GM12878 (cell line): Measurements from ENCODE around the gene UGT1A7. TPM values are rescaled to one million over a fixed set of nuclear protein-coding genes. Genes with fewer than 3 reads are reported as not detected.

Source experiments
- ATAC-seq: fragments of 200-7000 bp; cut with Tn5 transposase; 3 replicates; pipeline ENCODE4 v1.9.1; 2020; ENCODE audit warnings: mild to moderate bottlenecking, moderate library complexity
- BruUV-seq: library from RNA; stranded (reverse); fragments of 400-500 nt; replicated peaks from 2 replicates; lab custom pipeline; 2021; lab: Mats Ljungman, UMichigan
- CTCF ChIA-PET: fragments of 300-600 bp; sonication (Branson Sonifier 250); formaldehyde crosslinking; extraction: SDS; loops from one replicate; lab custom pipeline; 2021; ENCODE audit warnings: inconsistent platforms; lab: Yijun Ruan, JAX
- POLR2A ChIA-PET: fragments of 350-600 bp; formaldehyde crosslinking; extraction: SDS; loops from one replicate; lab custom pipeline; 2021; ENCODE audit warnings: inconsistent platforms; lab: Charles Lee
- RAD21 ChIA-PET: fragments of 300-600 bp; sonication (Branson Sonifier 250); formaldehyde crosslinking; loops from one replicate; lab custom pipeline; 2023; ENCODE audit warnings: antibody characterized with exemption; ENCODE audit not compliant: unreplicated experiment; lab: Charles Lee
- SMC1A ChIA-PET: fragments of 300-600 bp; sonication (Branson Sonifier 250); formaldehyde crosslinking; loops from one replicate; lab custom pipeline; 2023; ENCODE audit not compliant: unreplicated experiment, uncharacterized antibody; lab: Charles Lee
- DNase-seq: peaks from one replicate; pipeline ENCODE4 v3.0.0-alpha.2; 2011; ENCODE audit warnings: low read depth, low spot score
- FAIRE-seq: peaks from 3 replicates; lab custom pipeline; 2011; peaks lifted over from hg19 to GRCh38; lab: Jason Lieb, UNC
- H2AFZ ChIP-seq: 2 replicates; pipeline ENCODE4 v1.6.0; 2011; ENCODE audit warnings: low read depth, low read length, control low read depth; ENCODE audit not compliant: control insufficient read depth
- H3K27ac ChIP-seq: 2 replicates; pipeline ENCODE4 v1.5.1; 2011; ENCODE audit warnings: control low read depth; ENCODE audit not compliant: control insufficient read depth, insufficient read depth
- H3K27me3 ChIP-seq, 2 experiments: replicated peaks in 1 of 2; 2 replicates each; pipeline versions ENCODE4 v1.6.0 to v1.6.1; 2011; ENCODE audit warnings: low read length in 1 of 2; ENCODE audit not compliant: control insufficient read depth in 2 of 2, insufficient read depth in 2 of 2
- H3K36me3 ChIP-seq, 2 experiments: 2 replicates each; pipeline ENCODE4 v1.5.1; 2011; ENCODE audit warnings: low read length in 1 of 2; ENCODE audit not compliant: control insufficient read depth in 2 of 2, insufficient read depth in 2 of 2
- H3K4me1 ChIP-seq: 2 replicates; pipeline ENCODE4 v1.6.1; 2011; ENCODE audit warnings: mild to moderate bottlenecking, low read length, moderate library complexity, mixed read lengths; ENCODE audit not compliant: control insufficient read depth, insufficient read depth
- H3K4me2 ChIP-seq: 2 replicates; pipeline ENCODE4 v1.6.0; 2011; ENCODE audit warnings: control low read depth; ENCODE audit not compliant: control insufficient read depth, insufficient read depth
- H3K4me3 ChIP-seq: fragments of 200-600 bp; sonication (generic); 2 replicates; pipeline ENCODE4 v1.5.1; 2016
- H3K79me2 ChIP-seq: 2 replicates; pipeline ENCODE4 v1.6.0; 2011; ENCODE audit warnings: low read length; ENCODE audit not compliant: control insufficient read depth, insufficient read depth
- H3K9ac ChIP-seq: 2 replicates; pipeline ENCODE4 v1.8.0; 2011; ENCODE audit warnings: low read length, control low read depth, mixed read lengths; ENCODE audit not compliant: control insufficient read depth, insufficient read depth
- H3K9me3 ChIP-seq: replicated peaks from 3 replicates; pipeline ENCODE4 v1.5.1; 2011; ENCODE audit warnings: mild to moderate bottlenecking, low read length; ENCODE audit not compliant: control insufficient read depth, insufficient read depth
- H4K20me1 ChIP-seq: 2 replicates; pipeline ENCODE4 v1.6.0; 2011; ENCODE audit not compliant: control insufficient read depth, insufficient read depth
- BACH1 ChIP-seq: fragments of 450-650 bp; IDR thresholded peaks from 2 replicates; pipeline ENCODE4 v1.6.1; 2017; ENCODE audit warnings: mild to moderate bottlenecking, borderline replicate concordance
- BHLHE40 ChIP-seq, 2 experiments: fragments of 450-650 bp in 1 of 2; IDR thresholded peaks; 2 replicates each; pipeline ENCODE4 v1.6.1; 2011 to 2017; ENCODE audit warnings: low read depth in 2 of 2, borderline replicate concordance in 1 of 2, improper control_type of control experiment in 1 of 2, low read length in 1 of 2, mild to moderate bottlenecking in 1 of 2
- BMI1 ChIP-seq: fragments of 450-650 bp; IDR thresholded peaks from 2 replicates; pipeline ENCODE4 v1.6.1; 2016; ENCODE audit warnings: mild to moderate bottlenecking, moderate library complexity, borderline replicate concordance
- DPF2 ChIP-seq: fragments of 450-650 bp; IDR thresholded peaks from 2 replicates; pipeline ENCODE4 v1.6.1; 2017; ENCODE audit warnings: mild to moderate bottlenecking
- EED ChIP-seq: sonication (generic); IDR thresholded peaks from 2 replicates; pipeline ENCODE4 v1.6.1; 2016; ENCODE audit warnings: antibody characterized with exemption, low read depth
- EP300 ChIP-seq, 2 experiments: fragments of 150-350 bp in 1 of 2; IDR thresholded peaks; 2 replicates each; pipeline ENCODE4 v1.6.1; 2011 to 2012; ENCODE audit warnings: low read depth in 2 of 2, low read length in 2 of 2, borderline replicate concordance in 1 of 2, improper control_type of control experiment in 1 of 2, inconsistent platforms in 1 of 2; ENCODE audit not compliant: control insufficient read depth in 1 of 2
- IKZF2 ChIP-seq, 2 experiments: fragments of 450-650 bp; IDR thresholded peaks; 2 replicates each; pipeline ENCODE4 v1.6.1; 2017; ENCODE audit warnings: mild to moderate bottlenecking in 2 of 2, moderate library complexity in 2 of 2
- JUND ChIP-seq: IDR thresholded peaks from 2 replicates; pipeline ENCODE4 v1.6.1; 2012; ENCODE audit warnings: low read depth, mild to moderate bottlenecking, low read length, improper control_type of control experiment, moderate library complexity
- KAT2A ChIP-seq: conservative IDR thresholded peaks from 2 replicates; pipeline ENCODE4 v1.6.1; 2011; ENCODE audit warnings: low read depth, low read length; ENCODE audit not compliant: control insufficient read depth
- MYB ChIP-seq: fragments of 150-350 bp; IDR thresholded peaks from 2 replicates; pipeline ENCODE4 v1.6.1; 2014; ENCODE audit warnings: mild to moderate bottlenecking, low read depth, low read length, borderline replicate concordance
- POLR2A ChIP-seq: IDR thresholded peaks from 2 replicates; pipeline ENCODE4 v1.6.1; 2011; ENCODE audit warnings: low read depth, mild to moderate bottlenecking, low read length
- POLR2AphosphoS5 ChIP-seq: IDR thresholded peaks from 2 replicates; pipeline ENCODE4 v1.6.1; 2011; ENCODE audit warnings: mild to moderate bottlenecking, low read length, inconsistent platforms
- TCF7 ChIP-seq: IDR thresholded peaks from 2 replicates; pipeline ENCODE4 v1.6.1; 2014; ENCODE audit warnings: antibody characterized with exemption, borderline replicate concordance
- ZBED1 ChIP-seq: IDR thresholded peaks from 2 replicates; pipeline ENCODE4 v1.6.1; 2016; ENCODE audit warnings: borderline replicate concordance
- ZNF217 ChIP-seq: fragments of 450-650 bp; IDR thresholded peaks from 2 replicates; pipeline ENCODE4 v1.6.1; 2017; ENCODE audit warnings: antibody characterized with exemption, mild to moderate bottlenecking
- ZSCAN29 ChIP-seq: fragments of 450-650 bp; IDR thresholded peaks from 2 replicates; pipeline ENCODE4 v1.6.1; 2017; ENCODE audit warnings: mild to moderate bottlenecking, moderate library complexity
- WGBS: methylation state at CpG from one replicate; pipeline ENCODE4 v1.1.6; 2016; ENCODE audit warnings: low lambda C conversion rate; ENCODE audit not compliant: insufficient replicate concordance, insufficient coverage; ENCODE audit errors: missing lambda C conversion rate; 5-methylcytosine and 5-hydroxymethylcytosine counted together
- in situ Hi-C: fragments of 300-500 bp; cut with MboI; formaldehyde crosslinking; loops from 9 replicates; pipeline ENCODE4 v1.14.3; 2018; ENCODE audit warnings: mixed read lengths
- intact Hi-C: fragments of 100-400 bp; cut with micrococcal nuclease; formaldehyde crosslinking; loops from one replicate; pipeline ENCODE4 v1.14.2; 2022; ENCODE audit not compliant: unreplicated experiment
- polyA plus RNA-seq, 11 experiments: library from polyadenylated mRNA; depleted of rRNA in 4 of 11; unstranded in 6 of 11; stranded (reverse) in 5 of 11; fragments of >200 nt; fragmentation: Nextera tagmentation in 4 of 11; fragmentation: Illumina TruSeq in 1 of 11; extraction: Ambion mirVana in 4 of 11; extraction: Trizol in 1 of 11; gene quantifications; 1 replicate in 1 of 11; 2 replicates in 10 of 11; pipeline versions ENCODE4 v1.2.1 to v1.2.3, GENCODE V29; 2011 to 2016; ENCODE audit warnings: inconsistent platforms in 2 of 11, missing spikeins in 2 of 11, low read depth in 1 of 11
- total RNA-seq, 4 experiments: library from RNA; depleted of rRNA in 3 of 4; stranded (reverse); fragments of >200 nt in 3 of 4; fragmentation: Illumina TruSeq in 1 of 4; extraction: Trizol in 1 of 4; gene quantifications; 2 replicates each; pipeline versions ENCODE4 v1.2.1 to v1.2.3, GENCODE V29; 2013 to 2021
- TF ChIP-seq, protein P1 (sequence below): fragments of 450-650 bp; IDR thresholded peaks from 2 replicates; pipeline ENCODE4 v1.6.1; 2014; ENCODE audit warnings: mild to moderate bottlenecking
- TF ChIP-seq, protein P2 (sequence below): fragments of 450-650 bp; IDR thresholded peaks from 2 replicates; pipeline ENCODE4 v1.6.1; 2016; ENCODE audit warnings: mild to moderate bottlenecking
- TF ChIP-seq, protein P3 (sequence below): fragments of 450-650 bp; IDR thresholded peaks from 2 replicates; pipeline ENCODE4 v1.6.1; 2016; ENCODE audit warnings: mild to moderate bottlenecking, moderate library complexity, borderline replicate concordance

The UGT1A7 gene
- total and polyA plus RNA-seq, 10 of the 15 experiments (the other 5 are each of a cell fraction or from before 2014, with no cell fraction given) = not detected

DNA sequence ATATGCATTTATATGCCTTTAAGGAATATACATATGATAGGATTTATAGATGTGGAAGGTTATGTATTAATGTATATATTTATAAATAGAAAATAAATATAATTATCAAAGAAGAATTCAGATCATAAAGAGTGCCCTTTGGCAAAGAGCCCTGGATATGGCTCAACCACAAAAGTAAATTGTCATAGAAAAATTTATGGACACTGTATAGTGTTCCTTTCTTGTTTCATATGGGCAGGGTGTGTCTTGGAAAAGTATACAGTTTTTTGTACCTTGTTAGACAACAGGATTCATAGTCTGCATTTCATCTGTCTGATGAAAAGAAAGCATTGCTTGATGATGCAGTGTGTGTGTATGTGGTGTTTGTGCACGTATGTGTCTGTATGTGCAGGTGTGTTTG lies 2.9 kb downstream of the UGT1A7 start:
- no TSS peak for BruUV-seq
- H3K4me2 ChIP-seq = no peak overlapping the region
- no peak for TF ChIP-seq ZBED1
- TF ChIP-seq BHLHE40 (IDR thresholded peaks at IDR 0.05; ENCODE audit: borderline replicate concordance in 1 of 2, low read depth in 2 of 2, low read length in 1 of 2) = no peak
- no peak for TF ChIP-seq EED
- no peak for TF ChIP-seq IKZF2 (IDR thresholded peaks at IDR 0.05)
- TF ChIP-seq TCF7 = no peak
- TF ChIP-seq, protein P1, sequence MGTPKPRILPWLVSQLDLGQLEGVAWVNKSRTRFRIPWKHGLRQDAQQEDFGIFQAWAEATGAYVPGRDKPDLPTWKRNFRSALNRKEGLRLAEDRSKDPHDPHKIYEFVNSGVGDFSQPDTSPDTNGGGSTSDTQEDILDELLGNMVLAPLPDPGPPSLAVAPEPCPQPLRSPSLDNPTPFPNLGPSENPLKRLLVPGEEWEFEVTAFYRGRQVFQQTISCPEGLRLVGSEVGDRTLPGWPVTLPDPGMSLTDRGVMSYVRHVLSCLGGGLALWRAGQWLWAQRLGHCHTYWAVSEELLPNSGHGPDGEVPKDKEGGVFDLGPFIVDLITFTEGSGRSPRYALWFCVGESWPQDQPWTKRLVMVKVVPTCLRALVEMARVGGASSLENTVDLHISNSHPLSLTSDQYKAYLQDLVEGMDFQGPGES = no peak
- TF ChIP-seq, protein P2, sequence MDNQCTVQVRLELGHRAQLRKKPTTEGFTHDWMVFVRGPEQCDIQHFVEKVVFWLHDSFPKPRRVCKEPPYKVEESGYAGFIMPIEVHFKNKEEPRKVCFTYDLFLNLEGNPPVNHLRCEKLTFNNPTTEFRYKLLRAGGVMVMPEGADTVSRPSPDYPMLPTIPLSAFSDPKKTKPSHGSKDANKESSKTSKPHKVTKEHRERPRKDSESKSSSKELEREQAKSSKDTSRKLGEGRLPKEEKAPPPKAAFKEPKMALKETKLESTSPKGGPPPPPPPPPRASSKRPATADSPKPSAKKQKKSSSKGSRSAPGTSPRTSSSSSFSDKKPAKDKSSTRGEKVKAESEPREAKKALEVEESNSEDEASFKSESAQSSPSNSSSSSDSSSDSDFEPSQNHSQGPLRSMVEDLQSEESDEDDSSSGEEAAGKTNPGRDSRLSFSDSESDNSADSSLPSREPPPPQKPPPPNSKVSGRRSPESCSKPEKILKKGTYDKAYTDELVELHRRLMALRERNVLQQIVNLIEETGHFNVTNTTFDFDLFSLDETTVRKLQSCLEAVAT = no peak
- no peak for TF ChIP-seq POLR2AphosphoS5
- no peak for TF ChIP-seq DPF2
- TF ChIP-seq ZSCAN29 = no peak
- no peak for TF ChIP-seq BMI1
- TF ChIP-seq, protein P3, sequence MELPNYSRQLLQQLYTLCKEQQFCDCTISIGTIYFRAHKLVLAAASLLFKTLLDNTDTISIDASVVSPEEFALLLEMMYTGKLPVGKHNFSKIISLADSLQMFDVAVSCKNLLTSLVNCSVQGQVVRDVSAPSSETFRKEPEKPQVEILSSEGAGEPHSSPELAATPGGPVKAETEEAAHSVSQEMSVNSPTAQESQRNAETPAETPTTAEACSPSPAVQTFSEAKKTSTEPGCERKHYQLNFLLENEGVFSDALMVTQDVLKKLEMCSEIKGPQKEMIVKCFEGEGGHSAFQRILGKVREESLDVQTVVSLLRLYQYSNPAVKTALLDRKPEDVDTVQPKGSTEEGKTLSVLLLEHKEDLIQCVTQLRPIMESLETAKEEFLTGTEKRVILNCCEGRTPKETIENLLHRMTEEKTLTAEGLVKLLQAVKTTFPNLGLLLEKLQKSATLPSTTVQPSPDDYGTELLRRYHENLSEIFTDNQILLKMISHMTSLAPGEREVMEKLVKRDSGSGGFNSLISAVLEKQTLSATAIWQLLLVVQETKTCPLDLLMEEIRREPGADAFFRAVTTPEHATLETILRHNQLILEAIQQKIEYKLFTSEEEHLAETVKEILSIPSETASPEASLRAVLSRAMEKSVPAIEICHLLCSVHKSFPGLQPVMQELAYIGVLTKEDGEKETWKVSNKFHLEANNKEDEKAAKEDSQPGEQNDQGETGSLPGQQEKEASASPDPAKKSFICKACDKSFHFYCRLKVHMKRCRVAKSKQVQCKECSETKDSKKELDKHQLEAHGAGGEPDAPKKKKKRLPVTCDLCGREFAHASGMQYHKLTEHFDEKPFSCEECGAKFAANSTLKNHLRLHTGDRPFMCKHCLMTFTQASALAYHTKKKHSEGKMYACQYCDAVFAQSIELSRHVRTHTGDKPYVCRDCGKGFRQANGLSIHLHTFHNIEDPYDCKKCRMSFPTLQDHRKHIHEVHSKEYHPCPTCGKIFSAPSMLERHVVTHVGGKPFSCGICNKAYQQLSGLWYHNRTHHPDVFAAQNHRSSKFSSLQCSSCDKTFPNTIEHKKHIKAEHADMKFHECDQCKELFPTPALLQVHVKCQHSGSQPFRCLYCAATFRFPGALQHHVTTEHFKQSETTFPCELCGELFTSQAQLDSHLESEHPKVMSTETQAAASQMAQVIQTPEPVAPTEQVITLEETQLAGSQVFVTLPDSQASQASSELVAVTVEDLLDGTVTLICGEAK = no peak
- TF ChIP-seq JUND = no peak
- no peak for TF ChIP-seq ZNF217
- TF ChIP-seq POLR2A = no peak
- TF ChIP-seq BACH1 = no peak
- TF ChIP-seq EP300 (IDR thresholded peaks at IDR 0.05; ENCODE audit: borderline replicate concordance in 1 of 2, control insufficient read depth in 1 of 2, low read depth in 2 of 2, low read length in 2 of 2) = no peak
- TF ChIP-seq MYB = no peak
- TF ChIP-seq KAT2A = no peak
- TF ChIP-seq, all 136 proteins: peak for 0
- Histone ChIP-seq H3K9ac (no peak overlapping the region), H3K27me3 (no peaks in the 10 kb centered on the region; a peak in 2 of 4 replicates), H3K4me1 (no peaks in the 10 kb centered on the region), H3K79me2 (no peaks in the 10 kb centered on the region), H2AFZ (no peak overlapping the region), H3K9me3 (no peaks in the 10 kb centered on the region), H3K36me3 (no peaks in the 10 kb centered on the region), H4K20me1 (no peaks in the 10 kb centered on the region), H3K4me3 (no peak overlapping the region), H3K27ac (no peak overlapping the region)
- in situ Hi-C loops (no loop called here), intact Hi-C loops (no loop called here)
- ChIA-PET POLR2A (no interaction called here), CTCF (no interaction called here), SMC1A (no interaction called here), RAD21 (no interaction called here)
- FAIRE-seq = no peak
- DNase-seq = no peak
- WGBS = 5% methylated on average over 1 of the region's 1 CpG
- ATAC-seq = no peak
